Stimulated activated CD4-positive, alpha-beta T cell treated with anti-CD3 and anti-CD28 coated beads, Interleukin-4, amount 100 ng/mL, for 4 hours (primary cell): ENCODE measurements around the gene PAN2.
A peak's percentile ranks its signal among the peaks of the same experiment; 100 is the strongest.
"Not testable (repeated sequence)": the region's sequence is repeated elsewhere in the genome, so short reads cannot be mapped to it uniquely, and the experiment has no call there.

ENCODE experiments used
- DNase-seq, 2 experiments: peaks; one replicate each; pipeline ENCODE4 v3.0.0-alpha.2; 2020

PAN2 gene

GRCh38 chr12:56333679-56334489, at the start of gene PAN2:
Gene PAN2, minus strand, starts transcription at chr12:56334000. Its CDS starts 906 bp downstream, at chr12:56333094.
- peak; percentile 84 to 94 for DNase-seq

- no peak for DNase-seq
Observed at GRCh38 chr12:56382611-56383010, 48.8 kb upstream of the PAN2 start.

DNA sequence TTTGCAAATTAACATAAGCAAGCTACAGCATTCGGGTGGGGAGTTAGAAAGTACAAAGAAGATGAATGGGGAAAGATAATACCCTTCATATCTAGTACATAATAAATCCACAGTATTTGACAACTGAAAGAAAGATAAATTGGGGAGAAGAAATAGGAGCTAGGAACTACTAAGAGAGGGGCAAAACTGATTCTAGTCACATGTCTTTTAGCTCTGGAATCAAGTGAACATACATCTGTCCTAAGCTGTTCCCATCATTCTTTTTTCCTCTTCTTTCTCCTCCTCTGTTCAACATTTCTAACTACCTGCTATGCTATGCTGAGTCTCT, 44.2 kb upstream of the PAN2 start:
- DNase-seq, result no peak

DNA sequence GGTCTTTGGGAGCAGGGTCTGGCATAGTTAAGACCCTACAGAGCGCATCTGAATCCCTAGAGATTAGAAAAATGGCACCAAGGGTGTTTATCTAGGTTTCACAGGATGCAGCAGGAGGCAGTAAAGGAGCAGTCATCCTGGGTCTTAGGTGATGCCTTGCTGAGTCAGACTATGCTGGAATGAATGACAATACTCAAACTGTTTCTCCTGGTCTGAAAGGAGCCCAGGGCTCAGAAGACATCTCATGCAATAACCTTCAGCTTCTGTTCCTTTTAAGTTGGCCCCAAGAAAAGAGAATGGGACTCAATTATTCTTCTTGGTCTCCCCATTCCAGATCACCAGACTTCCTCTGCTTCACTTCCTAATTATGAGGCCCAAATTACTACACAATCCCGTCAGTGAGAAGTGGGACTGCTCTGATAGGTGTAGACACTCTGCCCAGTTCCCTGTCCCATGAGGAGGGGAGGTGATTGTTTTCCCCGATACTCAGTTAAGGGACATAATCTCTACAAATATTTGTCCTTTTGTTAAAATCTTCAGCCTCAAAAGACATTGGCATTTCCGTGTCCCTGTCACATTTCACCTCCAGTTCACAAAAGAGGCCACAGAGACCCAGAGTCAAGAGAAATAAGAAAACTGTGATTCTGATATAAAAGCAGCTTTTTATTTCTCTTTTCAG, 43.6 kb upstream of the PAN2 start:
- no peak for DNase-seq

- no peak for DNase-seq
Observed at GRCh38 chr12:56375598-56376434, 42.0 kb upstream of the PAN2 start.

DNA sequence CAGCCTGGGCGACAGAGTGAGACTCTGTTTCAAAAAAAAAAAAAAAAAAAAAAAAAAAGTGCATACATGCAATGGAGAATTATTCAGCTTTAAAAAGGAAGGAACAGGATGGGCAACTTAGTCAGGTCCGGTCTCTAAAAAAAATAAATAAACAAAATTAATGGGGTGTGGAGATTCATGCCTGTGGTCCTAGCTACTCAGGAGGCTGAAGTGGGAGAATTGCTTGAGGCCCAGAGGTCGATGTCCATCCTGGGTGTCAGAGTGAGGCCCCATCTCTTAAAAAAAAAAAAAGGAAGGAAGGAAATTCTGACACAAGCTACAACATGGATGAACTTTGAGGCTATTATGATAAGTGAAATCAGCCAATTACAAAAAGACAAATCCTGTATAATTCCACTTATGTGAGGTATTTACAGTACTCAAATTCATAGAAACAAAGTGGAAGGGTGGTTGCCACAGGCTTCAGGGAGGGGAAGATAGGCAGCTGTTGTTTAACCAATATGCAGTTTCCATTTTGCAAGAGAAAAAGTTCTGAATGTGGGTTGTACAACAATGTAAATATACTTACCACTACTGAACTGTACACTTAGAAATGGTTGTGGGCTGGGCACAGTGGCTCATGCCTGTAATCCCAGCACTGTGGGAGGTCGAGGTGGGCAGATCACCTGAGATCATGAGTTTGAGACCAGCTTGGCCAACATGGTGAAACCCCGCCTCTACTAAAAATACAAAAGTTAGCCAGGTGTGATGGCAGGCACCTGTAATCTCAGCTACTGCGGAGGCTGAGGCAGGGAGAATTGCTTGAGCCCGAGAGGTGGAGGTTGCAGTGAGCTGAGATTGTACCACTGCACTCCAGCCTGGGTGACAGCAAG, 41.2 kb upstream of the PAN2 start:
- DNase-seq, result no peak

DNA sequence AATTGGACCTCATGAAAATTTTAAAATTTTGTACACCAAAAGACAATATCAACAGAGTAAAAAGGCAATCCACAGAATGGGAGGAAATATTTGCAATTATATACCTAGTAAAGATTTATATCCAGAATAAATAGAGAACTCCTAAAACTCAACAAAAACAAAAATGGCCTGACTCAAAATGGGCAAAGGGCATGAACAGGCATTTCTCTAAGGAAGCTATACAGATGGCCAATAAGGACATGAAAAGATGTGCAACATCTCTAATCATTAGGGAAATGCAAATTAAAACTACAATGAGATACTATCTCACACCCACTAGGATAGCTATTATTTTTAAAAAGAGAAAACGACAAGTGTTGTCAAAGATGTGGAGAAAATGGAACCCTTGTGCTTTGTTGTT, 39.7 kb upstream of the PAN2 start:
- no peak for DNase-seq

- DNase-seq, result no peak
Observed at GRCh38 chr12:56366948-56367347, 33.1 kb upstream of the PAN2 start.

- no peak for DNase-seq
Observed at GRCh38 chr12:56362130-56363059, 28.6 kb upstream of the PAN2 start, which contains the start of gene APOF. Gene APOF, minus strand, starts transcription at chr12:56362857. Its CDS starts 112 bp downstream, at chr12:56362745.

DNA sequence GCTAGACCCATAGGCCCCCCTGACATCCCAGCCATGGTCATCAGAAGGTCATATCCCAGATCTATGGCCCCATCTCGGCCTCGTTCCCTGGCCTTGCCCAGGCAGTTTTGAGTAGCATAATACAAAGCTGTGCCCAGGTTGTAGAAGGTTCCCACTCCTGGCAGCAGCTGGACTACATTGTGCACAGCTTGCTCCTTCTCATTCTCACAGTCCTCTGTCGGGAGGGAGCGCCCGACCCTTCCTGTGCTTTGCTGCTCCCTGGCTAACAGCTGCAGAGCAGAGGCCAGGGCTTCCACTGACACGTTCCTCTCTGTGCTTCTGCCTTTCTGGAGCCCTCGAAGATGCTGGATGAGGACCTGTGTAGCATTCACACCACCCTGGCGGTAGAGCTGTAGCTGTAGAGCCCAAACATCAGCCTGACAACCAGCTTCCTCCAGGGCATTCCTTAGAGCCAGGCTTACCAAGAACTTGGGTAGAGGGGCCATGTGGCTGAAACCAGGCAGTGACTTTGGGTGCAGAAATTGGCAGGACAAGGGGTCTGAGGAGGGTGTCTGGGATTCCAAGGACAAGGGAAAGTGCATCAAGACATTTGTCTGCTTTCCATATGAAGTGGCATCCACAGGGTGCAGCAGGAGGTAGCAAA, 27.8 kb upstream of the PAN2 start:
- no peak for DNase-seq

GRCh38 chr12:56359851-56360767, 26.3 kb upstream of the PAN2 start, which contains the start of gene STAT2:
Gene STAT2, minus strand, starts transcription at chr12:56360107. Its CDS starts 3,536 bp downstream, at chr12:56356571.
- DNase-seq, result peak; percentile 97 to 100

DNA sequence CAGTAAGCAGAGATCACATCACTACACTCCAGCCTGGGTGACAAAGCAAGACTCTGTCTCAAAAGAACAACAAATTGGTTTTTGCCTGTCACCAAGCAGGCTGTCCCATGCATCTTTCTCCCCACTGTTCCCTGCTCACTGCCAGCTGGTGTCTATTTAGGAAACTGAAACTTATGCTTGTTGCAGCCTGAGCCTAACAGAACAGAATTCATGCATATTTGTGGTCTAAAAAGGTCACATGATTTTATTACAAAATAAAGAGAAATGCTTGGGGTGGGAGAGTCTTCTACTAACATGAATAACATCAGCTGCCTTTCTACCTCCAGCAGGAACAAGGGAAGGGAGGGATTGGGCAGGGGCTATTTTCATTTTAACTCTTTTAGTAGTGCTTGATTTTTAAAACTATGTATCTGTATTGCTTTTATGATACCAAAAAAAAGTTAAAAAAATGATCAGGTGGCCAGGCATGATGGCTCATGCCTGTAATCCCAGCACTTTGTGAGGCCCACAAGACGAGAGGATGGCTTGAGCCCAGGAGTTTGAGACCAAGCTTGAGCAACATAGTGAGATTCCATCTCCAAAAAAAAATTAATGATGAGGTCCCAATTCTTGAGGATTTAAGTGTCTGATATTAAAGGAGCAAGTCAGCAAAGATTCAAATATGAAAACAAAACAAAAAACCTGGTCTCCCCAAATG, 25.2 kb upstream of the PAN2 start:
- DNase-seq, result no peak

- DNase-seq, result no peak
Observed at GRCh38 chr12:56351325-56351724, 17.5 kb upstream of the PAN2 start.

- DNase-seq, result no peak
Observed at GRCh38 chr12:56350662-56351061, 16.9 kb upstream of the PAN2 start.

- no peak for DNase-seq
Observed at GRCh38 chr12:56348776-56349175, 15.0 kb upstream of the PAN2 start.

DNA sequence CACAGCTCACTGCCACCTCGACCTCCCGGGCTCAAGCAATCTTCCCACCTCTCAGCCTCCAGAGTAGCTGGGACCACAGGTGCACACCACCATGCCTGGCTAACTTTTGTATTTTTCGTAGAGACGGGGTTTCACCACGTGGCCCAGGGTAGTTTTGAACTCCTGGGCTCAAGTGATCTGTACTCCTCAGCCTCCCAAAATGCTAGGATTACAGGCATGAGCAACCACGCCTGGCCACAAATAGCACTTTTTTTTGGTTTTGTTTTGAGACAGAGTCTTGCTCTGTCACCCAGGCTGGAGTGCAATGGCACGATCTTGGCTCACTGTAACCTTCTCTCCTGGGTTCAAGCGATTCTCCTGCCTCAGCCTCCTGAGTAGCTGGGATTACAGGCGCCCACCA, 13.5 kb upstream of the PAN2 start:
- not testable (repeated sequence) for DNase-seq

GRCh38 chr12:56346675-56347074, 12.9 kb upstream of the PAN2 start:
- DNase-seq, result no peak

DNA sequence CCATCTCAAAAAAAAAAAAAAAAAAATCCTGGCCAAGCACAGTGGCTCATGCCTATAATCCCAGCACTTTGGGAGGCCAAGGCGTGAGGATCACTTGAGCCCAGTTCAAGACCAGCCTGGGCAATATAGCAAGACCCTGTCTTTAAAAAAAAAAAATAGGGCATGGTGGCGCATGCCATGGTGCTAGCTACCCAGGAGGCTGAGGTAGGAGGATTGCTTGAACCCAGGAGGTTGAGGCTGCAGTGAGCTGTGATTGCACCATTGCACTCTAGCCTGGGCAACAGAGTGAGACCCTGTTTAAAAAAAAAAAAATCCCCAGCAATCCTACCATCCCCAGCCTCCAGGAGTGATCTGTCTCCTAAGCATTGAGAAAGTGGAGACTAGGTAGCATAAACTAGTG, 8.5 kb upstream of the PAN2 start:
- DNase-seq, result not testable (repeated sequence)

DNA sequence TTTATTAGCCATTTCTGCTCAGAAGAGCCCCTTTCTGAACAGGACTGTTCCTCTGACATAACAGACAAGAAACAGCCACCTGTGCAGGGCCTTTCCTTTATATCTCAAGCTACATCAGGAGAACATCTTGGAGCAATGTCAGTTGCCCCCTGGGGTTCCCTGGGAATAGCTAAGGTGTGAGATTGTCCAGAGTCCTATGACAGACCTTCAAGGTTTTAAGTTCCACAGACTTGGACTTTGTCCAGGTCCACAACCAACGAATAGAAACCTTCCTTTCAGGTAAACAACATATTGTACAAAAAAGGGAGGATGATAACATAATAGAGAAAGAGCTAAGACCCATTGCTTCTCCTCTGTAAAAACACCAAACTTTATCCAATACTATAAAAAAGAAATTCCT, 7.8 kb upstream of the PAN2 start:
- DNase-seq, result no peak
